ENCODE results near the gene OLR1. TPM values are rescaled to one million over a fixed set of nuclear protein-coding genes. Genes with fewer than 3 reads are reported as not detected.
"Not testable (repeated sequence)": the region's sequence is repeated elsewhere in the genome, so short reads cannot be mapped to it uniquely, and the experiment has no call there.

The OLR1 gene
- total RNA-seq, 1 donor from 2014 or later = 6.2 TPM

- no peak for DNase-seq (ENCODE audit: low spot score)
These were observed 19.9 kb upstream of the OLR1 start for GRCh38 chr12:10191865-10192264.

- DNase-seq (ENCODE audit: low spot score) = no peak
These were observed 18.8 kb upstream of the OLR1 start for GRCh38 chr12:10190558-10191388.

- DNase-seq (ENCODE audit: low spot score) = no peak
These were observed 17.7 kb upstream of the OLR1 start for GRCh38 chr12:10189653-10190052.

- DNase-seq (ENCODE audit: low spot score) = not testable (repeated sequence)
These were observed 15.0 kb upstream of the OLR1 start for GRCh38 chr12:10186958-10187357.

- no peak for DNase-seq (ENCODE audit: low spot score)
These were observed 14.4 kb upstream of the OLR1 start for GRCh38 chr12:10186299-10186698.

- no peak for DNase-seq (ENCODE audit: low spot score)
These were observed 12.4 kb upstream of the OLR1 start for GRCh38 chr12:10184261-10184843.

- no peak for DNase-seq (ENCODE audit: low spot score)
These were observed 10.6 kb upstream of the OLR1 start for GRCh38 chr12:10182354-10183049.

- no peak for DNase-seq (ENCODE audit: low spot score)
These were observed 7.8 kb upstream of the OLR1 start for GRCh38 chr12:10179776-10180181.

GRCh38 chr12:10178821-10179220, 6.9 kb upstream of the OLR1 start, which contains the start of gene TMEM52B:
Gene TMEM52B (plus strand): TSS chr12:10179032. CDS start chr12:10179575, 543 bp downstream.
- DNase-seq (ENCODE audit: low spot score) = no peak

GRCh38 chr12:10175846-10176636, 4.1 kb upstream of the OLR1 start:
- no peak for DNase-seq (ENCODE audit: low spot score)

- DNase-seq (ENCODE audit: low spot score) = no peak
These were observed 3.2 kb upstream of the OLR1 start for GRCh38 chr12:10174986-10175614.

- DNase-seq (ENCODE audit: low spot score) = no peak
These were observed 1.7 kb downstream of the OLR1 start for GRCh38 chr12:10170216-10170615.

GRCh38 chr12:10169104-10169503, 2.8 kb downstream of the OLR1 start:
- no peak for DNase-seq (ENCODE audit: low spot score)

- DNase-seq (ENCODE audit: low spot score) = no peak
These were observed 4.3 kb downstream of the OLR1 start for GRCh38 chr12:10167599-10167998.

GRCh38 chr12:10165421-10165820, 6.5 kb downstream of the OLR1 start:
- DNase-seq (ENCODE audit: low spot score) = no peak

- no peak for DNase-seq (ENCODE audit: low spot score)
These were observed 8.8 kb downstream of the OLR1 start for GRCh38 chr12:10163084-10163483.

- no peak for DNase-seq (ENCODE audit: low spot score)
These were observed 11.1 kb downstream of the OLR1 start for GRCh38 chr12:10160617-10161385.

- no peak for DNase-seq (ENCODE audit: low spot score)
These were observed 12.7 kb downstream of the OLR1 start for GRCh38 chr12:10159280-10159679.

GRCh38 chr12:10158406-10158805, 13.5 kb downstream of the OLR1 start:
- no peak for DNase-seq (ENCODE audit: low spot score)

- no peak for DNase-seq (ENCODE audit: low spot score)
These were observed 16.0 kb downstream of the OLR1 start for GRCh38 chr12:10155966-10156365.
